ENCODE data around the gene DENND1A. TPM values are rescaled to one million over a fixed set of nuclear protein-coding genes. Genes with fewer than 3 reads are reported as not detected.

The DENND1A gene
- total RNA-seq, 1 experiment from 2014 or later: 13.0 TPM

- Mint-ChIP-seq H3K4me1 (ENCODE audit: low read depth, unreplicated experiment) (peaks cover 12% of the 10 kb centered on the region), H3K4me3 (ENCODE audit: low read depth, unreplicated experiment) (no peak overlapping the region), H3K27me3 (ENCODE audit: unreplicated experiment) (no peaks in the 10 kb centered on the region), H3K36me3 (ENCODE audit: insufficient read depth, unreplicated experiment) (no peaks in the 10 kb centered on the region), H3K27ac (ENCODE audit: unreplicated experiment) (no peak overlapping the region), H3K9me3 (ENCODE audit: low read depth, unreplicated experiment) (no peaks in the 10 kb centered on the region)
- intact Hi-C loops (cut with micrococcal nuclease; ENCODE audit: unreplicated experiment): no loop called here
- no TSS peak for BruUV-seq (replicated peaks)
- DNase-seq: no peak
- TF ChIP-seq, protein P1, sequence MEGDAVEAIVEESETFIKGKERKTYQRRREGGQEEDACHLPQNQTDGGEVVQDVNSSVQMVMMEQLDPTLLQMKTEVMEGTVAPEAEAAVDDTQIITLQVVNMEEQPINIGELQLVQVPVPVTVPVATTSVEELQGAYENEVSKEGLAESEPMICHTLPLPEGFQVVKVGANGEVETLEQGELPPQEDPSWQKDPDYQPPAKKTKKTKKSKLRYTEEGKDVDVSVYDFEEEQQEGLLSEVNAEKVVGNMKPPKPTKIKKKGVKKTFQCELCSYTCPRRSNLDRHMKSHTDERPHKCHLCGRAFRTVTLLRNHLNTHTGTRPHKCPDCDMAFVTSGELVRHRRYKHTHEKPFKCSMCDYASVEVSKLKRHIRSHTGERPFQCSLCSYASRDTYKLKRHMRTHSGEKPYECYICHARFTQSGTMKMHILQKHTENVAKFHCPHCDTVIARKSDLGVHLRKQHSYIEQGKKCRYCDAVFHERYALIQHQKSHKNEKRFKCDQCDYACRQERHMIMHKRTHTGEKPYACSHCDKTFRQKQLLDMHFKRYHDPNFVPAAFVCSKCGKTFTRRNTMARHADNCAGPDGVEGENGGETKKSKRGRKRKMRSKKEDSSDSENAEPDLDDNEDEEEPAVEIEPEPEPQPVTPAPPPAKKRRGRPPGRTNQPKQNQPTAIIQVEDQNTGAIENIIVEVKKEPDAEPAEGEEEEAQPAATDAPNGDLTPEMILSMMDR (IDR thresholded peaks at IDR 0.05; ENCODE audit: unreplicated experiment): no peak
- CTCF ChIA-PET: no interaction called here
Measured at GRCh38 chr9:123342247-123342646, 587.7 kb downstream of the DENND1A start.

GRCh38 chr9:123341816-123342215 is 588.1 kb downstream of the DENND1A start:
- peaks cover 12% of the 10 kb centered on the region for H3K4me1 Mint-ChIP-seq (ENCODE audit: low read depth, unreplicated experiment)
- no peak overlapping the region for H3K27ac Mint-ChIP-seq (ENCODE audit: unreplicated experiment)
- TF ChIP-seq, protein P1 (IDR thresholded peaks at IDR 0.05; ENCODE audit: unreplicated experiment): no peak
- DNase-seq: no peak
- no peaks in the 10 kb centered on the region for H3K36me3 Mint-ChIP-seq (ENCODE audit: insufficient read depth, unreplicated experiment)
- H3K4me3 Mint-ChIP-seq (ENCODE audit: low read depth, unreplicated experiment): no peak overlapping the region
- CTCF ChIA-PET: no interaction called here
- no peaks in the 10 kb centered on the region for H3K9me3 Mint-ChIP-seq (ENCODE audit: low read depth, unreplicated experiment)
- intact Hi-C loops (cut with micrococcal nuclease; ENCODE audit: unreplicated experiment): no loop called here
- no TSS peak for BruUV-seq (replicated peaks)
- H3K27me3 Mint-ChIP-seq (ENCODE audit: unreplicated experiment): no peaks in the 10 kb centered on the region

- Mint-ChIP-seq H3K9me3 (ENCODE audit: low read depth, unreplicated experiment) (no peaks in the 10 kb centered on the region), H3K36me3 (ENCODE audit: insufficient read depth, unreplicated experiment) (no peaks in the 10 kb centered on the region), H3K27me3 (ENCODE audit: unreplicated experiment) (no peaks in the 10 kb centered on the region), H3K27ac (ENCODE audit: unreplicated experiment) (no peak overlapping the region), H3K4me1 (ENCODE audit: low read depth, unreplicated experiment) (peaks cover 12% of the 10 kb centered on the region), H3K4me3 (ENCODE audit: low read depth, unreplicated experiment) (no peak overlapping the region)
- intact Hi-C loops (cut with micrococcal nuclease; ENCODE audit: unreplicated experiment): no loop called here
- TF ChIP-seq, protein P1 (IDR thresholded peaks at IDR 0.05; ENCODE audit: unreplicated experiment): no peak
- no peak for DNase-seq
- CTCF ChIA-PET: no interaction called here
- BruUV-seq (replicated peaks): no TSS peak
Measured at GRCh38 chr9:123339666-123340510, 590.0 kb downstream of the DENND1A start.

- BruUV-seq (replicated peaks): no TSS peak
- Mint-ChIP-seq H3K36me3 (ENCODE audit: insufficient read depth, unreplicated experiment) (no peaks in the 10 kb centered on the region), H3K9me3 (ENCODE audit: low read depth, unreplicated experiment) (no peaks in the 10 kb centered on the region), H3K27me3 (ENCODE audit: unreplicated experiment) (no peaks in the 10 kb centered on the region), H3K27ac (ENCODE audit: unreplicated experiment) (no peak overlapping the region), H3K4me1 (ENCODE audit: low read depth, unreplicated experiment) (peaks cover 12% of the 10 kb centered on the region), H3K4me3 (ENCODE audit: low read depth, unreplicated experiment) (no peak overlapping the region)
- TF ChIP-seq, protein P1 (IDR thresholded peaks at IDR 0.05; ENCODE audit: unreplicated experiment): no peak
- CTCF ChIA-PET: no interaction called here
- intact Hi-C loops (cut with micrococcal nuclease; ENCODE audit: unreplicated experiment): no loop called here
- DNase-seq: no peak
Measured at GRCh38 chr9:123338710-123339665, 590.9 kb downstream of the DENND1A start.

All from Calu3 (cell line).